HG02610 (cell line): ENCODE measurements around the gene GOLT1A.

ENCODE experiments used
- ATAC-seq: cut with Tn5 transposase; IDR thresholded peaks from one replicate; pipeline ENCODE4 v1.9.1; 2021; ENCODE audit warnings: mild to moderate bottlenecking, moderate library complexity; ENCODE audit not compliant: unreplicated experiment

Gene GOLT1A, protein sequence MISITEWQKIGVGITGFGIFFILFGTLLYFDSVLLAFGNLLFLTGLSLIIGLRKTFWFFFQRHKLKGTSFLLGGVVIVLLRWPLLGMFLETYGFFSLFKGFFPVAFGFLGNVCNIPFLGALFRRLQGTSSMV

GRCh38 chr1:204213668-204214662, at the start of gene GOLT1A:
TSS of gene GOLT1A (minus strand) at chr1:204213988. CDS start at chr1:204213906, 82 bp downstream.
- no peak for ATAC-seq

- ATAC-seq, result no peak
Observed at GRCh38 chr1:204263254-204263910, 49.6 kb upstream of the GOLT1A start.

DNA sequence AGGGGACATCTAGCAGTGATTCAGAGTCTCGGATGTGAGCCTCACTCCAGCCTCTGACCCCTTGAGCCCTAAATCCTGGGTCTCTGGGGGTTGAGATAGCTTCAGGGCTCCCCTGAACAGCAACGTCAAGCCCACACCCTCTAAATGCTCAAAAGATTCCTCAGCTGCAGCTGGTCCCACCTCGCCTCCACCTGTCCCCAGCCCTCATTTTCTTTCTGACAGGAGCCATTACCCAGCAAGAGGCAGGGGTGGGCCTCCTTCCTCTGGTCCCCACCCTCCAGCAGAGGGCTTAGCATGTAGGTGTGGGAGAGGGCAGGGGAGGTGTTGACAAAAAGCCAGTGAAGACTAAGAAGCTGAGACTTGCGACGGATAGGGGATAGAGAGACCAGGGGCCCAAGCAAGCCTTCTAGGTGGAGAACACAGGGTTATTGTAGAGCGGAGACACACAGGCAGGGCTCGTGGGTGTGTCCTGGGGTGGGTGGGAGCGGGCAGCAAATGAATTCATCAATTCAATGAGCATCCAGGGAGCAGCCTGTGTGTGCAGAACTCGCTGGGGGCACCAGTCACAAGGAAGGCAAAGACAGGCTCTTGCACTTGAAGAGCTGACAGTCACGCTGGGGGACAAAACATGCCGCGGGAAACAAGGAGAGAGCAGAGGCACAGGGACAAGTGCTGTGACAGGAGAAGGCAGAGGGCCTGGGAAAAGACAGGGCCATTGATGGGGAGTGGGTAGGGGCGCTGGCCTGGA, 48.9 kb upstream of the GOLT1A start:
- no peak for ATAC-seq

GRCh38 chr1:204261746-204262505, 48.1 kb upstream of the GOLT1A start:
- no peak for ATAC-seq

DNA sequence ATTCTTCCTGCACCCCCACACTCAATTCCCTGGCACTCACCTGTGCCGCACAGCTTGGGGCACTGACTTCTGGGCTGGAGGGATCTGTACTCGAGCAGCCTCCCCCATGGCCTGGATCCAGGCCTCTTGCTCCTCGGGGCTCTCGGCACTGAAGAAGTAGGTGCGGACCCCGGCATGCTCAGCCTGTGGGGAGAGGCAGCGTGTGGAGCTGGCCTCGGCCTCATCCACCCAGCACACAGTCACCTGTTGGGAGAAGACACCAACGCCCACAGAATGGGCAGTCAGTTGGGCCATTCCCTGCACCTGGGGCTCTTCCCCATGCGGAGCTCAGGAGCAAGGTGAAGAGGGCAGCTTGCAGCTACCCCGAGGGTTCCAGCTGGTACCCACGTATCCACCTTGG, 47.5 kb upstream of the GOLT1A start:
- no peak for ATAC-seq

GRCh38 chr1:204260601-204261197, 46.9 kb upstream of the GOLT1A start:
- ATAC-seq, result no peak

GRCh38 chr1:204259782-204260181, 46.0 kb upstream of the GOLT1A start:
- no peak for ATAC-seq

DNA sequence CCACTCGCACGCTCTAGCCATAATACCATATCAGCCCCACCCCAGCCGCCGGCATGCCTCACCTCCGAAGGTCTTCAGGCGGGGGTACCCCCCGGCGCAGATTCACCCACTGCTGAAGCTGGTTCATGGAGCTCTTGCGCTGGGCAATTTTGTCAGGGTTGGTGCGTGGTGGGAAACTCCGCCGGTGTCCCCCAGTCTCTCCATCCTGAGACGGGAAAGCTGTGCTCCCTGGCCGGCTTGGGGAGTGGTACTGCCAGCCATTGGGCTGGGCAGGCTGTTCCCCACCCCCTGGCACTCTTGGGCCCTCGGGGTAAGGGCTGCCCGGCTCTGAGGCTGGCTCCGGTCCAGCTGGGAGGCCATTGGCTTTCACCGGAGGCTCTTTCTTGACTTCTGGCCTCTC, 45.4 kb upstream of the GOLT1A start:
- ATAC-seq, result no peak

DNA sequence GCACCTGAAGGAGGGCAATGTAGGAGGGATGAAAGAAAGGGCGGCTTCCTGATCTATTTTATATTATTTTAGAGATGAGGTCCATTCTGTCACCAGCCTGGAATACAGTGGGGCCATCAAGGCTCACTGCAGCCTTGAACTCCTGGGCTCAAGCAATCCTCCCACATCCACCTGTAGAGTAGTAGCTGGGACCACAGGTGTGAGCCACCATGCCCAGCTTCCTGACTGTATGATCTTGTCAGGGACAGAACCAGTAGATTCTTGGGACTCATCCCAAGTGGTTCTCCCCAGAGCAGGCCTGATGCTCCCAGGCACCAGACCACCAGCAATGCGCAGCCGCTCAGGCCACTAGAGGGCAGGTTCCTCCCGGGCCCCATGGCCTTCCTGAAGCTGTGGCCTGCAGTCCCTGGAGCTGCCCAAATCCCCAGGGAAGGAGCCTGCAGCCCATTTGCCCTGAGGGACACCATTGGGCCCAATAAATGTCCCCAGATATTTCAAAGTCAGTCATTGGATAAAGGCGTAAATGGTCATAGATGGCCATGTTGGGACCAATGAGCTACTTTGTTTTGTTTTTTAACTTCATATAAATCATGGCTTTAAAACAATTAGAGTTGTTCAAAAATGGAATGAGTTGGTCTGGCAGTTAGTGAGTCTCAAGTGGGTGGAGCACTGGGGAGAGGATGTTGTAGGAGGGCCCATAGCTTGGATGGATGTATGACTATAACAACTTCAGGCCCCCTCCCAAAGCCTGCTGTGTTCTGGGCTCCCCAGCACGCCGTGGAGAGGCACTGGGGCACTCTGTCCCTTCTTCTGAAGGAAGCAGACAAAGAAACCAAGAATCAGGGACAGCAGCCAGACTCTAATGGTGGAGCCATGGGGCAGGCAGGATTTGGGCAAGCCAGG, 44.7 kb upstream of the GOLT1A start:
- no peak for ATAC-seq

GRCh38 chr1:204257446-204257845, 43.7 kb upstream of the GOLT1A start:
- ATAC-seq, result no peak

DNA sequence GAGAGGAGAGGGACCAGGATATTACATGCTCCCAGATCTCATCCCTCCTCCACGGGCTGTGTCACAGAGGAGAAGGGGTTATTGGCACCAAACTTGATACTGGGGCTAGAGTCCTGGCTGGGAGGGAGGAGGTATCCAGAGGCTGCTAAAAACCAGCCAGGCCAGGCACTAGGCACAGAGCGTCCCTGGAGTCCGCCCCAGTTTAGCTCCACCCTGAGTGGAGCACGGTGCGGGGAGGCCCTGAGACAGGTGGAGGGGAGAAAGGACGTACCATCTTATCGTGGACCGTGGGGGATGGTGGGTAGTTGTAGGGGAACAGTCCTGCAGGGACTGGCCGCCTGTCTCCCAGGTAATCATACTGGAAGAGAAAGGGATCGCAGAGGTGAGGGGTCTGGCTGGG, 42.7 kb upstream of the GOLT1A start:
- no peak for ATAC-seq

DNA sequence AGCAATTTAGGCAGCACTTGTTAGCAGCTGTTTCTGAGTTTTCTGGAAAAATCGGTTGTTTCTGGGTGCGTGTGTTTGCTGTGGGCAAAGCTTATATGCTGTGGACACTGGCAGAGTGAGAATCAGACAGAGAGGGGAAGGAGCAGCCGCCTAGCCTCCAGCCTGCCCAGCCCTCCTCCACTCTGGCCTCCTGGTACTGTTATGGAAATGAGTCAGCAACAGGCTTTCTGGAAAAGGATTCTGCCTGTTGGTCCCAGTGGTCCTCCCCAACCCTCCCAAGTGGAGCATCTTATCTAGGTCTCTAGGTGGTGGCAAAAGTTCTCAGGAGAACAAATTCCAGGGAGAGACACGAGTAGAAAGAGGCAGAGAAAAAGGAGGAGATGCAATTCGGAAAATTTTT, 42.2 kb upstream of the GOLT1A start:
- no peak for ATAC-seq

DNA sequence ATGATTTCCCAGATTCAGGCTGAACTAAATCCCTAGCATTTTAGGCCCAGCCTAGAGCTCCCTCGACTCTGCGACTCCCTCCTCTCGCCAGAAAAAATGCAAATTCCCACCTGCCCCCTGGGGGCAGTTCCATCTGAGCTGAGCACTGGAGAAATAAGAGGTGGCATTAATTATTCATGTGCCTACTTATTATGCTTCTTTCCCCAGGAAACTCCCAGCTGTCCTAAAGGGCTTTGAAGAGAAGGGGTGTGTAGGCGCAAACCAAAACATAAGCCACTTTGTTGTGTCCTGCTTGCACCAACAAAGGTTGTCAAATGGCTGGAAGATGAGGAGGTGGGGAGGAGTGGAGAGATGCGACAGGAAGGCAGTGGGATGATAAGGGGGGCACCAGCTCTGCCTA, 41.4 kb upstream of the GOLT1A start:
- no peak for ATAC-seq

DNA sequence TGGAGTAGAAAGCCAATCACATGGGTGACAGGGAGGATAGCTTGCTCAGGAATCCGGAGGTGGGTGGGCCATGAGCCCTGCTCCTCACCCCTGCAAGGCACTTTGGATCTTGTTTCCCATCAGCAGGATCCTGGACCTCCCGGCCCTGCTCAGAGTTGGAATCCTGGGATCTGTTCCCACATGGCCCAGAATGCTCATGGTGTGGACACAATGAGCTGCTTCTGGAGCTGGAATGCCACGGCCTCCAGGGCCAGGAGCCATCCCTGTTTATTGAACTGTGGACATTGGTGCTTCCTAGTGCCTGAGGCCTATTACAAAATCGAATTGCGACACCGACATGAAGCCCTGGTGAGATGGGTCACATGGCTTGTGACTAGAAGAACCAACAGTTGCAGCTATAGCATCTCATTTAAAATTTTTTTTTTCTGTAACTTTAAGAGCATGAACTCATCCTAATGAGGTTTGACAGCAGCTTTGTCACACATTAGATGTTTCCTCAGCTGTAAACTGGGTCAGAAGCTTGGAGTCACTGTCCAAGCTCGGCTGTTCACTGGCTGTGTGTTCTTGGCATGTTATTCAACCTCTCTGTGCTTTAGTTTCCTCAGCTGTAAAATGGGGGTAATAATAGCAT, 40.4 kb upstream of the GOLT1A start:
- ATAC-seq, result no peak

GRCh38 chr1:204251926-204252689, 38.3 kb upstream of the GOLT1A start:
- no peak for ATAC-seq

- no peak for ATAC-seq
Observed at GRCh38 chr1:204251286-204251685, 37.5 kb upstream of the GOLT1A start.

- no peak for ATAC-seq
Observed at GRCh38 chr1:204250428-204251030, 36.7 kb upstream of the GOLT1A start.
